ENCODE data around the gene CFAP20DC.

DNA sequence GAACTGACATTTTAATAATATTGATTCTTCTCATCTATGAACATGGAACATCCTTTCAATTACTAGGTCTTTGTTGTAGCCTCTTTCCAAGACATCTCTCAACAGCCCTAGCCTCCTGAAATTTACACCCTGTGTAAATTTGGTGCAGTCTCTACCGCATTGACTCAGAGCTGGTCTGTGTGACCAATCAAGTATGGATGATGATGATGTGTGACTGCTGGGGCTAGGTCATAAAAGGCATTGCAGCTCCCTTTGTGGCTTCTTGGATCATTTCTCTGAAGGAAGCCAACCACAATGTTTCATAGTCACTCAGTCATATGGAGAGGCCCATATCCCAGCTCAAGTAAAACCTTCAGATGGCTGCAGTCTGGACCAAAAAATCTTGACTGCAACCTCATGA is 321.1 kb downstream of the CFAP20DC start:
- TF ChIP-seq POLR2AphosphoS5 (IDR thresholded peaks at IDR 0.05; ENCODE audit: low read depth, low read length) (no peak), TAF1 (IDR thresholded peaks at IDR 0.05; ENCODE audit: low read depth, low read length) (no peak)
